A673 (cell line): ENCODE data around the gene NKD2. TPM values are rescaled to one million over a fixed set of nuclear protein-coding genes. Genes with fewer than 3 reads are reported as not detected.

Experiments used
- BruUV-seq: library from RNA; stranded (reverse); fragments of 400-500 nt; replicated peaks from 2 replicates; lab custom pipeline; 2021; lab: Mats Ljungman, UMichigan
- CTCF ChIA-PET: fragments of 300-600 bp; sonication (Branson Sonifier 250); formaldehyde crosslinking; loops from one replicate; lab custom pipeline; 2022; ENCODE audit warnings: antibody characterized with exemption; lab: Charles Lee
- POLR2A ChIA-PET: fragments of 300-600 bp; sonication (Branson Sonifier 250); formaldehyde crosslinking; loops from one replicate; lab custom pipeline; 2022; ENCODE audit warnings: antibody characterized with exemption; ENCODE audit not compliant: low non-redundant PET; lab: Charles Lee
- DNase-seq: peaks from one replicate; pipeline ENCODE4 v3.0.0-alpha.2; 2015; ENCODE audit warnings: low spot score
- H3K27ac ChIP-seq: fragments of 200-600 bp; sonication (generic); 2 replicates; pipeline ENCODE4 v1.5.1; 2016; ENCODE audit warnings: mixed run types, low read depth, mild to moderate bottlenecking, mixed read lengths, antibody characterized with exemption, low read length; ENCODE audit not compliant: poor library complexity, severe bottlenecking
- H3K27me3 ChIP-seq: fragments of 200-600 bp; sonication (generic); replicated peaks from 2 replicates; pipeline ENCODE4 v1.6.1; 2017; ENCODE audit warnings: mixed run types, low read depth, mild to moderate bottlenecking, mixed read lengths, antibody characterized with exemption, low read length; ENCODE audit not compliant: insufficient read depth, poor library complexity
- H3K36me3 ChIP-seq: fragments of 200-600 bp; sonication (generic); 2 replicates; pipeline ENCODE4 v1.6.1; 2016; ENCODE audit warnings: mixed run types, mild to moderate bottlenecking, mixed read lengths, antibody characterized with exemption, low read length; ENCODE audit not compliant: insufficient read depth, poor library complexity, severe bottlenecking
- H3K4me1 ChIP-seq: fragments of 200-600 bp; sonication (generic); 2 replicates; pipeline ENCODE4 v1.6.1; 2017; ENCODE audit warnings: mixed run types, mild to moderate bottlenecking, mixed read lengths, antibody characterized with exemption, low read length; ENCODE audit not compliant: insufficient read depth, poor library complexity, severe bottlenecking
- H3K4me3 ChIP-seq: fragments of 200-600 bp; sonication (generic); 2 replicates; pipeline ENCODE4 v1.5.1; 2016; ENCODE audit warnings: low read depth, mixed run types, mild to moderate bottlenecking, mixed read lengths, low read length; ENCODE audit not compliant: poor library complexity, severe bottlenecking
- H3K9me3 ChIP-seq: fragments of 200-600 bp; sonication (generic); 2 replicates; pipeline ENCODE4 v1.6.1; 2016; ENCODE audit warnings: mixed run types, low read depth, mild to moderate bottlenecking, mixed read lengths, antibody characterized with exemption, low read length; ENCODE audit not compliant: poor library complexity, severe bottlenecking
- EZH2 ChIP-seq: fragments of 200-600 bp; sonication (generic); IDR thresholded peaks from 2 replicates; pipeline ENCODE4 v1.6.1; 2017; ENCODE audit warnings: borderline replicate concordance, low read depth, mild to moderate bottlenecking, mixed read lengths, antibody characterized with exemption, low read length; ENCODE audit not compliant: poor library complexity, severe bottlenecking
- intact Hi-C: fragments of 100-400 bp; cut with micrococcal nuclease; formaldehyde crosslinking; loops from one replicate; pipeline ENCODE4 v1.10.0; 2022; ENCODE audit not compliant: unreplicated experiment
- total RNA-seq: library from RNA; stranded (reverse); gene quantifications from 2 replicates; pipeline ENCODE4 v1.2.3, GENCODE V29; 2021
- TF ChIP-seq, protein P1 (sequence below): fragments of 300-800, 200-600 bp; sonication (generic); conservative IDR thresholded peaks from 2 replicates; pipeline ENCODE4 v1.5.1; 2017; ENCODE audit warnings: low read depth, mild to moderate bottlenecking, antibody characterized with exemption, low read length, moderate library complexity, mixed read lengths

Gene NKD2
- total RNA-seq, 1 experiment from 2014 or later, result 23.5 TPM

DNA sequence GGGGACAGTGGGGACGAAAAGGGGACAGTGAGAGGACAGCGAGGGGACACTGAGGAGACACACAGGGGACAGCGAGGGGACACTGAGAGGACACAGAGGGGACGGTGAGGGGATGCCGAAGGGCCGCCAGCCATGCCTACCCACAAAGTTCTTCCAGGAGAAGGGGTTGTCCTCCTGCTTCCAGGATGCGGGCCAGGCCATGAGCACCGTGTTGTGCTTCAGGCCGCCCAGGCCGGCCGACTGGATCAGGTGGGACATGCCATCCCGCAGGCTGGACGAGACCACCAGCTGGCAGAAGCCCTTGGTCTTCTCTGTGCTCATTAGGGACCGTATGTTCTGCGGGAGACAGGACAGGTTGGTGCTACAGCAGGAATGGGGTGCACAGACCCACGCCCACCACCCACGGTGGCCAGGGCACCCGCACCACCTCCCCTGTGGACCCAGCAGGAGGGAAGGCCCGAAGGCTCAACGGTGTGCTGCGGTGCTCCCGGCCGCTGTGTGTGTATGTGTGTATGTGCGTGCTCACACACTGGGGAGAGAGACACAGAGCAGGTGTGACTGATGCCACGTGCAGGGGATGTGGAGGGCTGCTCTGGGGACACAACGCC lies 56.6 kb downstream of the NKD2 start:
- no peaks in the 10 kb centered on the region for H3K4me1 ChIP-seq
- intact Hi-C loops, result no loop called here
- DNase-seq, result no peak
- H3K27me3 ChIP-seq, result no peaks in the 10 kb centered on the region
- ChIA-PET POLR2A (no interaction called here), CTCF (no interaction called here)
- no TSS peak for BruUV-seq
- H3K36me3 ChIP-seq, result no peaks in the 10 kb centered on the region
- H3K9me3 ChIP-seq, result no peaks in the 10 kb centered on the region
- TF ChIP-seq EZH2, result no peak
- TF ChIP-seq, protein P1, sequence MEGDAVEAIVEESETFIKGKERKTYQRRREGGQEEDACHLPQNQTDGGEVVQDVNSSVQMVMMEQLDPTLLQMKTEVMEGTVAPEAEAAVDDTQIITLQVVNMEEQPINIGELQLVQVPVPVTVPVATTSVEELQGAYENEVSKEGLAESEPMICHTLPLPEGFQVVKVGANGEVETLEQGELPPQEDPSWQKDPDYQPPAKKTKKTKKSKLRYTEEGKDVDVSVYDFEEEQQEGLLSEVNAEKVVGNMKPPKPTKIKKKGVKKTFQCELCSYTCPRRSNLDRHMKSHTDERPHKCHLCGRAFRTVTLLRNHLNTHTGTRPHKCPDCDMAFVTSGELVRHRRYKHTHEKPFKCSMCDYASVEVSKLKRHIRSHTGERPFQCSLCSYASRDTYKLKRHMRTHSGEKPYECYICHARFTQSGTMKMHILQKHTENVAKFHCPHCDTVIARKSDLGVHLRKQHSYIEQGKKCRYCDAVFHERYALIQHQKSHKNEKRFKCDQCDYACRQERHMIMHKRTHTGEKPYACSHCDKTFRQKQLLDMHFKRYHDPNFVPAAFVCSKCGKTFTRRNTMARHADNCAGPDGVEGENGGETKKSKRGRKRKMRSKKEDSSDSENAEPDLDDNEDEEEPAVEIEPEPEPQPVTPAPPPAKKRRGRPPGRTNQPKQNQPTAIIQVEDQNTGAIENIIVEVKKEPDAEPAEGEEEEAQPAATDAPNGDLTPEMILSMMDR, result no peak
- H3K27ac ChIP-seq, result no peak overlapping the region
- H3K4me3 ChIP-seq, result no peak overlapping the region

DNA sequence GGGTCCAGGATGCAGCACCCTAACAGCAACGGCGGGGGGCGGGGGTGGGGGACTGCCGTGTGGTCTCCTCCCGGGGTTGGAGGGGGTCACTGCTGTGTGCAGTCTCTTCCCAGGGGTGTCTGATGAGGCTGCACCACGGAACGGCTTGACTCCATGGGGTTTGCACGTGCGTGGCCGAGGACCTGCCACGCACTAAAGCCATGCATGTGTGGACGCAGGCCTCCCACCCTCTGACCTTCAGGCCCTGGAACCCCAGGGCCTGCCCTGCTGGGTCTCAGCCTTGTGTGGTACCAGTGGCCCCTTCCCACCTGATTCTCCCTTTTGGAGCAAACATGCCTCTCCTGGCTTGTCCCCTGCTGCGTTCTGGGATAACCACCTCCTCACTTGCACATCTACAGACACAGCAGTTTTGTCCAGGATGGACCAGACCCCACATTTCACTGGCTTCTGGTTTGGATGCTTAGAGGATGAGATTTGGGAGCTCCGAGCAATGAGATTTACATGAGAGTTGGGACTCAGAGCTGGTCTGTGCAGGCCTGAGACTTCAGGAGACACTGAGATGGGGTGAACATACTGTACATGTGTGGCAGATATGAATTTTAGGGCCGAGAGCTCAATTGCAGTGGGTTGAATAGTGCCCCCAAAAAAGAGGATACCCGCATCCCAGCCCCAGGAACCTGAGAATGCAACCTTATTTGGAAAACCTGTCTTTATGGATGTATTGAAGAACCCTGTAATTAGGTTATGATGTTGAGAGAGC lies 57.5 kb downstream of the NKD2 start:
- H3K27ac ChIP-seq, result no peak overlapping the region
- no peak for DNase-seq
- TF ChIP-seq EZH2, result no peak
- TF ChIP-seq, protein P1, result no peak
- intact Hi-C loops, result no loop called here
- H3K4me1 ChIP-seq, result no peaks in the 10 kb centered on the region
- CTCF ChIA-PET, result no interaction called here
- H3K36me3 ChIP-seq, result no peaks in the 10 kb centered on the region
- H3K9me3 ChIP-seq, result no peaks in the 10 kb centered on the region
- no peaks in the 10 kb centered on the region for H3K27me3 ChIP-seq
- BruUV-seq, result no TSS peak
- no peak overlapping the region for H3K4me3 ChIP-seq
- POLR2A ChIA-PET, result no interaction called here

DNA sequence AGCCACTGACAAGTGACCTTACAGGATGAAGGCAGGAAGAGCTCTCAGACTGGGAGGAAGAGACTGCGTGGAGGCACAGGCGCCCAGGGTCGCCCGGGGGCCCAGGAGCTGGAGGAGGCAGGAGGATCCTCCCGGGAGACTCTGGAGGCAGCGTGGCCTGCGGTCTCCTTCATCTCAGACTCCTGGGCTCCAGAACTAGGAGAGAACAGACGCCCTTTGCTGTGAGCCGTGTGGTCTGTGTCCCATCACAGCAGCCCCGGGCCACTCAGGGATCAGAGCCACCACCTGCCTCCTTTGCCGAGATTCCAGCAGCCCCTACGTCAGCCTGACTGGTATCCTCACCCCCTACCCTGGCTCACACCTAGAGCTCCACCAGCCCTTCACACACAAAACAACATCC lies 58.1 kb downstream of the NKD2 start:
- Histone ChIP-seq H3K27ac (no peak overlapping the region), H3K9me3 (no peaks in the 10 kb centered on the region), H3K4me3 (no peak overlapping the region), H3K36me3 (no peaks in the 10 kb centered on the region), H3K4me1 (no peaks in the 10 kb centered on the region), H3K27me3 (no peaks in the 10 kb centered on the region)
- POLR2A ChIA-PET, result no interaction called here
- intact Hi-C loops, result no loop called here
- TF ChIP-seq EZH2, result no peak
- TF ChIP-seq, protein P1, result no peak
- no peak for DNase-seq
- CTCF ChIA-PET, result no interaction called here
- no TSS peak for BruUV-seq
